Activated CD8-positive, alpha-beta T cell treated with anti-CD3 and anti-CD28 coated beads for 36 hours (primary cell): Measurements from ENCODE around the gene PRLH. TPM values are rescaled to one million over a fixed set of nuclear protein-coding genes. Genes with fewer than 3 reads are reported as not detected.

Source experiments
- ATAC-seq: fragments of 200-7000 bp; cut with Tn5 transposase; one replicate; pipeline ENCODE4 v1.10.0; 2021; ENCODE audit warnings: mild to moderate bottlenecking, moderate library complexity
- CTCF ChIA-PET: fragments of 350-600 bp; sonication (Branson Sonifier 250); formaldehyde crosslinking; loops from one replicate; lab custom pipeline; 2021; ENCODE audit warnings: antibody characterized with exemption; lab: Charles Lee
- POLR2A ChIA-PET: fragments of 350-600 bp; sonication (Branson Sonifier 250); formaldehyde crosslinking; loops from one replicate; lab custom pipeline; 2021; ENCODE audit warnings: antibody characterized with exemption; lab: Charles Lee
- DNase-seq: peaks from one replicate; pipeline ENCODE4 v3.0.0-alpha.2; 2020
- H3K27ac Mint-ChIP-seq: one replicate; pipeline ENCODE4 v1.8.0; 2021; ENCODE audit warnings: mild to moderate bottlenecking, mixed read lengths
- H3K27me3 Mint-ChIP-seq: one replicate; pipeline ENCODE4 v1.8.0; 2021; ENCODE audit warnings: mixed read lengths
- H3K36me3 Mint-ChIP-seq: one replicate; pipeline ENCODE4 v1.8.0; 2021; ENCODE audit warnings: low read depth, mixed read lengths
- H3K4me1 Mint-ChIP-seq: one replicate; pipeline ENCODE4 v1.8.0; 2021; ENCODE audit warnings: low read depth, mixed read lengths
- H3K4me3 Mint-ChIP-seq: one replicate; pipeline ENCODE4 v1.8.0; 2021; ENCODE audit warnings: mild to moderate bottlenecking, moderate library complexity, mixed read lengths
- H3K9me3 Mint-ChIP-seq: one replicate; pipeline ENCODE4 v1.8.0; 2021; ENCODE audit warnings: mixed read lengths
- CTCF ChIP-seq: fragments of 200-600 bp; IDR thresholded peaks from one replicate; pipeline ENCODE4 v1.8.0; 2022; ENCODE audit warnings: antibody characterized with exemption, mild to moderate bottlenecking
- intact Hi-C: fragments of 100-400 bp; cut with micrococcal nuclease; formaldehyde crosslinking; loops from one replicate; pipeline ENCODE4 v1.10.0; 2022
- total RNA-seq, 2 experiments: library from RNA; stranded (reverse); gene quantifications; one replicate each; pipeline ENCODE4 v1.2.3, GENCODE V29; 2021

Gene PRLH
- total RNA-seq, 2 experiments from 2014 or later, result not detected

DNA sequence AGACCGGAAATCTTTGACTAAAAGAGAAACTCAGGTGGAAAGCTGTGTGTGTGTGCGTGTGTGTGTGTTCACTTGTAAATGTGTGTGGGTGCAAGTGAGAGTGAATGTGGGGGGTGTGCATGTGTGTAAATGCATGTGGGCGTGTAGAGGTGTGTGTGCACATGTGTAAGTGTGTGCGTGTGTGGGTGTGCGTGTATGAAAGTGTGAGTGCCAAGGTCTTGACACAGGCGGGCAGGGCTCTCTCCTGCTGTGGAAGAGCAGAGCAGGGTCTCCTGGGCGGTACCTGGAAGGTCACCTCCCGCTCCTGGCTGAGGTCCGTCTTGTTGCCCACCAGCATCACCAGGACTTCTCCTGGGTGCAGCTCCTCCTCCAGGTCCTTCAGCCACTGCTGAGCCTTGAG is 10.6 kb downstream of the PRLH start:
- no peak for DNase-seq
- H3K27ac Mint-ChIP-seq, result no peak overlapping the region
- H3K9me3 Mint-ChIP-seq, result no peaks in the 10 kb centered on the region
- ChIA-PET CTCF (interaction anchor here (1.8 to 8.2 kb wide), 2 partner anchors 65 to 168 kb away, joined by 6 to 285 read pairs; no protein-coding TSS in a partner anchor), POLR2A (no interaction called here)
- no peak overlapping the region for H3K4me3 Mint-ChIP-seq
- no peak for ATAC-seq
- TF ChIP-seq CTCF, result no peak
- no peaks in the 10 kb centered on the region for H3K27me3 Mint-ChIP-seq
- peaks cover 10% of the 10 kb centered on the region for H3K4me1 Mint-ChIP-seq
- H3K36me3 Mint-ChIP-seq, result no peaks in the 10 kb centered on the region
- intact Hi-C loops, result loop anchor here (5.0 kb wide), 1 partner anchor 425 kb away; no protein-coding TSS in a partner anchor

DNA sequence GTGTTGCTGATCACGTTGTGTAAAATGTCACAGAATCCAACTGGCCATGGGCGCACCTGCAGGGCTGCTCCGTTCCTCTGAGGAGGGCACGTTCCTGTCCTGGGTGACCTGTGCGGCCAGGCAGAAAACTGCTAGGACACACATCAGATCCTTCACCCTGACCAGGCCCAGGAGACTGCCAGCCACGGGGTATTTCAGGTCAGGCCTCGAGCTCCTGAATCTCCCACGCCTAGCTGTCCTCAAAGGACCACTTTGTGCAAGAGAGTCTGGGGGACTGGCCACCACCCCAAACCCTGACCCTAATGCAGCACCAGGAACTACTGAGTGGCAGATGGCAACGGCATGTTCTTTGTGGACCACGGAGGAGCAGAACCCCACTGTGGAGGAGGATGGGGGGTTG is 11.1 kb downstream of the PRLH start:
- Mint-ChIP-seq H3K4me1 (peaks cover 8% of the 10 kb centered on the region), H3K4me3 (no peak overlapping the region), H3K27ac (no peak overlapping the region), H3K27me3 (no peaks in the 10 kb centered on the region), H3K36me3 (no peaks in the 10 kb centered on the region), H3K9me3 (no peaks in the 10 kb centered on the region)
- no peak for TF ChIP-seq CTCF
- DNase-seq (no peak), ATAC-seq (no peak)
- intact Hi-C loops, result loop anchor here (5.0 kb wide), 1 partner anchor 425 kb away; no protein-coding TSS in a partner anchor
- POLR2A ChIA-PET, result no interaction called here
- CTCF ChIA-PET, result interaction anchor here (1.1 to 8.2 kb wide), 3 partner anchors 65 to 168 kb away, joined by 6 to 285 read pairs (median 6); no protein-coding TSS in a partner anchor

DNA sequence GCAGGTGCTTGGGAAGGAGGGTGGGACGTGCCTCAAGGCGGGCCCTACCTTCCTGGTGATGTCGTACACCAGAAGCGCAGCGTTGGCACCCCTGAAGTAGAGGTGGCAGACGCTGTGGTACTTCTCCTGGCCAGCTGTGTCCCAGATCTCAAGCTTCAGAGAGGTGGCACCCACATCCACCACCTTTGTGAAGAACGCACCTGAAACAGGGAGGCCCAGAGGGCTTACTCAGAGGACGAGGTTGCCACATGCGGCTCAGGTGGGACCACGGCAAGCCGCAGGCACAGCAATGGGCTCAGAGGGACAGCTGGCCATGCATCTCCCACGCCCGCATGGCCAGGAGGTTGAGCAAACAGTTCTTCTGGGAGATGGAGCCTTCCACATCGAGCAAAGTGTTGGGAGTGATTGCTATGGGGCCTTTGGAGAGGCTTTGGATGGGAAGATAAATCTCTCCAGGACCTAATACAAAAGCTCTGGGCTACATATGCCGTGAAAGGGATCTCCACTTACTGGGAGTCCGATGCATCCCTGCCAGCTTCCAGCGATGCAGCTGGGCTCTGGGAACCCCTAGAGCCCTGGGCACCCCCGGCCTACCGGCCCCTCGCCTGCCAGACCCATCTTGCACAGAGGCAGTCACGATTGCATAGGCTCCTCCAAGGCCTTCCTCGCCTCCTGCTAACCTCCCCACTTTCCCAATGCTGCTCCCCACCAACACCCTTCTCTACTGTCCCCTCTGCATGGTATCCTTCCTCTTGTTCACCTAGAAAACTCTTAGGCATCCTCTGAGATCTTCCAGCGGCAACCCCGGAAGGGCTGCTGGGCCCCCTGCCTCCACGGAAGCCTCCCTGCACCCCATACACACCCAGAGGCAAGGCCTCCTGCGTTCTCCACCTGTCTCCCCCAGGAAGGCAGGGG is 11.8 kb downstream of the PRLH start:
- CTCF ChIA-PET, result interaction anchor here (1.1 kb wide), 1 partner anchor 66 kb away, joined by 6 read pairs; no protein-coding TSS in a partner anchor

DNA sequence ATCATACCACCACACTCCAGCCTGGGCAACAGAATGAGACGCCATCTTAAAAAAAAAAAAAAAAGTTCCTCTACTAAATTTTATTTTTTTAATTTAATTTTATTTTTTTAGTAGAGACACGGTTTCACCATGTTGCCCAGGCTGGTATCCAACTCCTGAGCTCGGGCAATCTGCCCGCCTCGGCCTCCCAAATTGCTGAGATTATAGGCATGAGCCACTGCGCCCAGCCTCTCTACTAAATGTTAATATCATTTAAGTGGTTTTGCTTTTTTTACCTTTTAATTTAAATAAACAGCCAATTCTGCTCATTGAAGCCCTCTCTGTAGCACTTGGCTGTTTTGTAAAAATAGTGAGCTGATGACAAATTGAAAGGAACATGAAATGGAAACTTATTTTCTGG is 15.0 kb downstream of the PRLH start:
- POLR2A ChIA-PET, result interaction anchor here (0.7 to 1.8 kb wide), 7 partner anchors 9 to 1814 kb away, joined by 3 to 9 read pairs (median 4); no protein-coding TSS in a partner anchor
- no peak for TF ChIP-seq CTCF
- no peak overlapping the region for H3K4me3 Mint-ChIP-seq
- DNase-seq (no peak), ATAC-seq (peak; percentile 3)
- no peaks in the 10 kb centered on the region for H3K9me3 Mint-ChIP-seq
- intact Hi-C loops, result loop anchor here (10.0 kb wide), 1 partner anchor 163 kb away; no protein-coding TSS in a partner anchor
- CTCF ChIA-PET, result interaction anchor here (0.6 to 7.6 kb wide), 37 partner anchors 9 to 196 kb away, joined by 3 to 79 read pairs (median 4); no protein-coding TSS in a partner anchor
- peaks cover 8% of the 10 kb centered on the region for H3K4me1 Mint-ChIP-seq
- peak overlapping the region; percentile 79 for H3K27ac Mint-ChIP-seq
- H3K27me3 Mint-ChIP-seq, result no peaks in the 10 kb centered on the region
- H3K36me3 Mint-ChIP-seq, result no peaks in the 10 kb centered on the region

More for the DNA sequence above, 11.8 kb downstream of the PRLH start:
- H3K36me3 Mint-ChIP-seq, result no peaks in the 10 kb centered on the region
- H3K9me3 Mint-ChIP-seq, result no peaks in the 10 kb centered on the region
- peaks cover 8% of the 10 kb centered on the region for H3K4me1 Mint-ChIP-seq
- no peaks in the 10 kb centered on the region for H3K27me3 Mint-ChIP-seq
- H3K27ac Mint-ChIP-seq, result no peak overlapping the region
- DNase-seq, result no peak
- ATAC-seq, result no peak
- TF ChIP-seq CTCF, result no peak
- intact Hi-C loops, result loop anchor here (5.0 kb wide), 1 partner anchor 426 kb away; no protein-coding TSS in a partner anchor
- no peak overlapping the region for H3K4me3 Mint-ChIP-seq
- POLR2A ChIA-PET, result no interaction called here
